ENCODE results near the gene SPI1.

The SPI1 gene

DNA sequence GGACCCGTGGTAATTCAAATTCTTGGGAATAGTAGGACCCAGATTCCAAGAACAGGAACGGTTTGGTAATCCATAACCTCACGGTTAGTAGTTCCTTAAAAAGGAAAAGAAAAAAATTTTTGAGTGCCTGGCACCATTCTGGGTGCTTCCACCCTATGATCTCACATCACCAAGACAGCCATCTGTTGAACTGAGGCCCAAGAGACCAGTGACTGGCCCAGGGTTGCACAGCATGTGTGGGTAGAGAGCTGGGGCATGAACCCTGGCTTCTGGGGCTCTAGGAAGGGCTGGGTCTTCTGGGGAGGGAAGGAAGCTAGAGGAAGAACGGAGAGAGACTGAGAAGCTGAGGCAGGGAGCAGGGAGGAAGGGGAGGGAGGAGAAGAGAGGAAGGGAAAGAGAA lies 4.7 kb upstream of the SPI1 start:
- TF ChIP-seq SIN3A (IDR thresholded peaks at IDR 0.05; ENCODE audit: borderline replicate concordance, insufficient read depth, low read length) (no peak), TAF1 (IDR thresholded peaks at IDR 0.05; ENCODE audit: borderline replicate concordance, insufficient read depth, low read length) (no peak), POLR2AphosphoS5 (IDR thresholded peaks at IDR 0.05; ENCODE audit: low read depth, low read length) (no peak), REST (IDR thresholded peaks at IDR 0.05; ENCODE audit: insufficient read depth in 1 of 2, low read depth in 2 of 2, low read length in 2 of 2) (no peak), FOXP2 (optimal IDR thresholded peaks at IDR 0.05; ENCODE audit: borderline replicate concordance, extremely low read depth, extremely low read length, insufficient read depth) (no peak)

DNA sequence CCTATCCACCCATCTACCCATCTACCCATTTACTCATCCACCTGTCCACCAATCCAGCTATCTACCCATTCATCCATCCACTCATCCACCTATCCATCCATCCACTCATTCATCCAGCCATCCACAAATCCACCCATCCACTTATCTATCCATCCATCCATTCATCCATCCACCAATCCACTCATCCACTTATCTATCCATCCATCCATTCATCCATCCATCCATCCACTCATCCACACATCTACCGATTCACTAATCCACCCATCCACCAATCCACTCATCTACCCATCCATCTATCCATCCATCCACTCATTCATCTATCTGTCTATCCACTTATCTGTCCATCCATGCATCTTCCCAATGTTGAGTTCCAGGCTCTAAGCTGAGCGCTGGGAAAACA lies 1.7 kb upstream of the SPI1 start:
- TF ChIP-seq POLR2AphosphoS5 (IDR thresholded peaks at IDR 0.05; ENCODE audit: low read depth, low read length) (no peak), FOXP2 (optimal IDR thresholded peaks at IDR 0.05; ENCODE audit: borderline replicate concordance, extremely low read depth, extremely low read length, insufficient read depth) (no peak), TAF1 (IDR thresholded peaks at IDR 0.05; ENCODE audit: borderline replicate concordance, insufficient read depth, low read length) (no peak), REST (IDR thresholded peaks at IDR 0.05; ENCODE audit: insufficient read depth in 1 of 2, low read depth in 2 of 2, low read length in 2 of 2) (no peak), SIN3A (IDR thresholded peaks at IDR 0.05; ENCODE audit: borderline replicate concordance, insufficient read depth, low read length) (no peak)

GRCh38 chr11:47379317-47379716 lies 970 bp upstream of the SPI1 start:
- TF ChIP-seq FOXP2 (optimal IDR thresholded peaks at IDR 0.05; ENCODE audit: borderline replicate concordance, extremely low read depth, extremely low read length, insufficient read depth) (no peak), TAF1 (IDR thresholded peaks at IDR 0.05; ENCODE audit: borderline replicate concordance, insufficient read depth, low read length) (no peak), SIN3A (IDR thresholded peaks at IDR 0.05; ENCODE audit: borderline replicate concordance, insufficient read depth, low read length) (no peak)

- no peak for TF ChIP-seq POLR2AphosphoS5 (IDR thresholded peaks at IDR 0.05; ENCODE audit: low read depth, low read length)
- TF ChIP-seq FOXP2 (optimal IDR thresholded peaks at IDR 0.05; ENCODE audit: borderline replicate concordance, extremely low read depth, extremely low read length, insufficient read depth) = no peak
- TF ChIP-seq SIN3A (IDR thresholded peaks at IDR 0.05; ENCODE audit: borderline replicate concordance, insufficient read depth, low read length) = no peak
- TF ChIP-seq TAF1 (IDR thresholded peaks at IDR 0.05; ENCODE audit: borderline replicate concordance, insufficient read depth, low read length) = no peak
- no peak for TF ChIP-seq REST (IDR thresholded peaks at IDR 0.05; ENCODE audit: insufficient read depth in 1 of 2, low read depth in 2 of 2, low read length in 2 of 2)
These were observed 456 bp upstream of the SPI1 start for GRCh38 chr11:47378836-47379170.

DNA sequence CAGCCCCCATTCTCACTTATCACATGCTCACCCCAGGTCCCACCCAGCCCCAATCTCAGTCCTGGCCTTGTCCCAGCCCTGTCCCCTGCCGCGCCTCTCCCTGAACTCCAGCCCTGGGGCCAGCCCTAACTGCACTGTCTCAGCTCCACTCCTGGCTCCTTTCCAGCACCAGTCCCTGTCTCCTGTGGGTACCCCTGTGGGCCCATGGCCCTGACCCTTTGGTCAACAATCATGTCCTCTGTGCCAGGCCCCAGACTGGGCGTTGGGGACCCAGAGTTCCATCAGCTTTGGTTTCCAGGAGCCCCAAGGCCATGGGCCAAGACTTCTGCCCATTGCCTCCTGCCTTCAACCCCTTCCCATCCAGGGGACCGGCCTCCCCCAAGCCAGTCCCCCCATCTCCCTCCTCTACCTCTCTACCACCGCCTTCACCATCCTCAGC lies 757 bp downstream of the SPI1 start:
- no peak for TF ChIP-seq SIN3A (IDR thresholded peaks at IDR 0.05; ENCODE audit: borderline replicate concordance, insufficient read depth, low read length)
- no peak for TF ChIP-seq REST (IDR thresholded peaks at IDR 0.05; ENCODE audit: insufficient read depth in 1 of 2, low read depth in 2 of 2, low read length in 2 of 2)
- TF ChIP-seq TAF1 (IDR thresholded peaks at IDR 0.05; ENCODE audit: borderline replicate concordance, insufficient read depth, low read length) = no peak
- TF ChIP-seq POLR2AphosphoS5 (IDR thresholded peaks at IDR 0.05; ENCODE audit: low read depth, low read length) = no peak
- no peak for TF ChIP-seq FOXP2 (optimal IDR thresholded peaks at IDR 0.05; ENCODE audit: borderline replicate concordance, extremely low read depth, extremely low read length, insufficient read depth)
